ENCODE results near the gene ABCA7. TPM values are rescaled to one million over a fixed set of nuclear protein-coding genes. Genes with fewer than 3 reads are reported as not detected.
A peak's percentile ranks its signal among the peaks of the same experiment; 100 is the strongest.

ABCA7 gene
- total RNA-seq, 4 donors from 2014 or later: 10.3 to 29.8 (median 15.9) TPM

GRCh38 chr19:1067341-1067957 lies 27.5 kb downstream of the ABCA7 start:
- ATAC-seq (ENCODE audit: low FRiP score) (peak; percentile 6), DNase-seq (ENCODE audit: low spot score) (no peak)
- TF ChIP-seq CTCF (IDR thresholded peaks at IDR 0.05): no peak

DNA sequence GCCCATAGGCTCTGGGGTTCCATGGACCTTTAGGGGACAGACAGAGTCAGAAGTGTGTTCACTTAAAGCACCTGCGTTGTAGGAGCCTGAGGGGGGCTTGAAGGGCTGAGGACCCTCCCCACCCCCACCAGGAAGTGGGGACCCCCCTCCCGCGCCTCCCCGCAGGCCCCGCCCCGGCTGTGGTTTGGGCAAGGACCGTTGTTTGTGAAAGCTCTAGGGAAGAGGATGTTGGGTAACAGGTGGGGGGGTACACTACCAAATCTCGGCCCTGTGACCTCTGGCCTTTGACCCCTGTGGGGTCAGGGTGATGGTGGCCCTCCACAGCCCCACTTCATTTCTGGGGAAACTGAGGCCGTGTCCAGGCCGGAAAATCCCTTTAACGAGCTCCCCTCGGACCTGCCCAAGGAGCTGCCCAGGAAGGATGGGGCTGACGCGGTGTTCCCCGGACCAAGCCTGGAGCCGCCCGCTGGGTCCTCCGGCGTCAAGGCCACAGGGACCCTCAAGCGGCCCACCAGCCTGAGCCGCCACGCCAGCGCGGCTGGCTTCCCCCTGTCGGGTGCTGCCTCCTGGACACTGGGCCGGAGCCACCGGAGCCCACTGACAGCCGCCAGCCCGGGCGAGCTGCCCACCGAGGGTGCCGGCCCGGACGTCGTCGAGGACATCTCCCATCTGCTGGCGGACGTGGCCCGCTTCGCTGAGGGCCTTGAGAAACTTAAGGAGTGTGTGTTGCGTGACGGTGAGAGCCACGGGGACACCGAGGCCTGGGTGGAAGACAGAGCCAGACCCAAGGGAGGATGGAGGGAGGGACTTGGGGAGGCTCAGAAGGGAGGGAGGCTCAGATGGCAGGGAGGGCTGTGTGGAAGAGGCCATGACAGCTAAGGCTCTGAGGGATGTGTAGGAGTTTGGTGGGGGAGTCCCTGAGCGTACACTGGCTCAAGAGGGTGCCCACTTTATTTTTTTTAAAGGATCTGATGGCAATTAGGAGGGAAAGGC lies 28.4 kb downstream of the ABCA7 start:
- no peak for DNase-seq (ENCODE audit: low spot score)
- no peak for ATAC-seq (ENCODE audit: low FRiP score)
- TF ChIP-seq CTCF (IDR thresholded peaks at IDR 0.05): no peak

GRCh38 chr19:1069009-1069779 lies 29.3 kb downstream of the ABCA7 start:
- TF ChIP-seq CTCF (IDR thresholded peaks at IDR 0.05): no peak
- DNase-seq (ENCODE audit: low spot score): no peak
- ATAC-seq (ENCODE audit: low FRiP score): no peak

GRCh38 chr19:1070576-1070930 lies 30.6 kb downstream of the ABCA7 start:
- no peak for DNase-seq (ENCODE audit: low spot score)
- no peak for ATAC-seq (ENCODE audit: low FRiP score)
- no peak for TF ChIP-seq CTCF (IDR thresholded peaks at IDR 0.05)

DNA sequence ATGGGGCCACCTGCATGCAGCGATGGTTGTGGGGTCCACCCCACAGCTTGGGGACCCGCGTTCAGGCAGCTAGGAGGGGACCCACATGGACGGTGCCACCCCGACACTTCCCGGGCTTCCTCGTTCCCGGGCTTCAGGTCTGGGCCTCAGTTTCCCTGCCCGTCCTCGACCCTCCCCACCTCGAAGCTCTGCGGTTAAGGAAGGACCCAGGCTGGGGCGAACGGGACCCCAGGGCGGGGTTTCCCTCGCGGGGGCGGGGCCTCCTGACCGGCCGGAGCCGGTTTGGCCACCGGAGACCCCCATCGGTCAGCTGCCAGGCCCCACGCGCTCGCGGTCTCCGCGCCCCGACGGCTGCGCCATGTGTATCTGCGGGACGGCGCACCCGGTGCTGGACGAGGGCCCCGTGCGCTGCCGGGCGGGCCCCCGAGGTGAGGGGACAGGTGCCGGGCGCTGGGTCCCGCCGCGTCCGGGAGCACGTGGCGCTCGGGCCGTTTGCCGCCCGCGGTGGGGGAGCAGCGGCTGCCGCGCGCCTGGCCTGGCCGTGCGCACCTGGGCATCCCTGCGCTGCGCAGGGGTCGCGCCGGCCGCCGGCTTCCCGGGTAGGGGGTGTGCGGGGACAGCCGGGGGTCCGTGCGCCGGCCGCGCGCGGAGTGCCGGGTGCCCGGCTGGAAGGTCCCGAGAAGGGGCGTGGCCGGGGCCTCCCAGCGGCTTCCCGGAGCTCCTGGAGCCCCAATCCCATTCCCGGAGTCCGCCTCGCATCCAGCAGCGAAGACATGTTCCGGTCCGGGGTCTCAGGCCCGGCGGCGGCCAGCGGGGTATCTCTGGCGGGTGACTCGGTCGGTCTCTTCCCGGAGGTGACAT lies 31.3 kb downstream of the ABCA7 start:
- no peak for ATAC-seq (ENCODE audit: low FRiP score)
- DNase-seq (ENCODE audit: low spot score): no peak
- TF ChIP-seq CTCF (IDR thresholded peaks at IDR 0.05): no peak

DNA sequence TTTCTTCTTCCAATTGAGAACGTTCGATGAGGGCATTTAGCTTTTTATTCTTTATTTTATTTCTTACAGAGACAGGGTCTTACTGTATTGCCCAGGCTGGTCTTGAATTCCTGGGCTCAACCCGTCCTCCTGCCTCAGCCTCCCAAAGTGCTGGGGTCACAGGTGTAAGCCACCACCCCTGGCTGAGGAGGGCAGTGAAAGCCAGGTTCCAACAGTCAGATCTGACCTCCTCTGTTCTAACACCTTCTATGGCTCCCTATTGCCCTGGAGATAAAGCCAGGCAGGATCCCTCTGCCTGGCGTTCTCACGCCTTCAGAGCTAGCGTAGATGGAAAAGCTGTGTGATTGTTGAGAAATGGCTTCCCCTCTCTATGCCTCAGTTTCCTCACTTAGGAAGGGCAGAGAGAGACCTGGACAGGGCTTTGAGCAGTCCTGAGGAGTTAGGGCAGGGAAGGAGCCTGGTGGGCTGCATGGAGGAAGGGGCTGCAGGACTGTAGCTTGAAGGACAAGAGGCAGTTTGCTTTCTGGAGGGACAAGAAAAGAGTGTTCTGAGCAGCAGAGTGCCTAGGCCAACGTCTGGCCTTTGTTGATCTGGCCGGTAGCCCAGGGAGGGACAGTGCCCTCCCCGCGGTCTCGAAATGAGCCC lies 32.6 kb downstream of the ABCA7 start:
- no peak for TF ChIP-seq CTCF (IDR thresholded peaks at IDR 0.05)
- no peak for DNase-seq (ENCODE audit: low spot score)
- no peak for ATAC-seq (ENCODE audit: low FRiP score)
